ENCODE measurements around the gene CRMP1. TPM values are rescaled to one million over a fixed set of nuclear protein-coding genes. Genes with fewer than 3 reads are reported as not detected.
A peak's percentile ranks its signal among the peaks of the same experiment; 100 is the strongest.

CRMP1 gene
- total RNA-seq, 1 experiment from 2014 or later, result not detected

GRCh38 chr4:5787311-5787710 lies 105.6 kb downstream of the CRMP1 start:
- Mint-ChIP-seq H3K9me3 (ENCODE audit: unreplicated experiment) (no peaks in the 10 kb centered on the region), H3K27me3 (ENCODE audit: insufficient read depth, unreplicated experiment) (no peaks in the 10 kb centered on the region), H3K27ac (ENCODE audit: low read depth, unreplicated experiment) (no peak overlapping the region), H3K4me3 (ENCODE audit: unreplicated experiment) (no peak overlapping the region), H3K36me3 (ENCODE audit: insufficient read depth, unreplicated experiment) (peaks cover 74% of the 10 kb centered on the region), H3K4me1 (ENCODE audit: insufficient read depth, unreplicated experiment) (peaks cover 9% of the 10 kb centered on the region)
- ChIA-PET POLR2A (interaction anchor here (0.7 kb wide), 1 partner anchor 162 kb away, joined by 3 read pairs; no protein-coding TSS in a partner anchor), CTCF (interaction anchor here (0.5 to 1.1 kb wide), 3 partner anchors 121 to 772 kb away, joined by 3 to 4 read pairs (median 3); no protein-coding TSS in a partner anchor)
- TF ChIP-seq, protein P1, sequence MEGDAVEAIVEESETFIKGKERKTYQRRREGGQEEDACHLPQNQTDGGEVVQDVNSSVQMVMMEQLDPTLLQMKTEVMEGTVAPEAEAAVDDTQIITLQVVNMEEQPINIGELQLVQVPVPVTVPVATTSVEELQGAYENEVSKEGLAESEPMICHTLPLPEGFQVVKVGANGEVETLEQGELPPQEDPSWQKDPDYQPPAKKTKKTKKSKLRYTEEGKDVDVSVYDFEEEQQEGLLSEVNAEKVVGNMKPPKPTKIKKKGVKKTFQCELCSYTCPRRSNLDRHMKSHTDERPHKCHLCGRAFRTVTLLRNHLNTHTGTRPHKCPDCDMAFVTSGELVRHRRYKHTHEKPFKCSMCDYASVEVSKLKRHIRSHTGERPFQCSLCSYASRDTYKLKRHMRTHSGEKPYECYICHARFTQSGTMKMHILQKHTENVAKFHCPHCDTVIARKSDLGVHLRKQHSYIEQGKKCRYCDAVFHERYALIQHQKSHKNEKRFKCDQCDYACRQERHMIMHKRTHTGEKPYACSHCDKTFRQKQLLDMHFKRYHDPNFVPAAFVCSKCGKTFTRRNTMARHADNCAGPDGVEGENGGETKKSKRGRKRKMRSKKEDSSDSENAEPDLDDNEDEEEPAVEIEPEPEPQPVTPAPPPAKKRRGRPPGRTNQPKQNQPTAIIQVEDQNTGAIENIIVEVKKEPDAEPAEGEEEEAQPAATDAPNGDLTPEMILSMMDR (IDR thresholded peaks at IDR 0.05; ENCODE audit: unreplicated experiment), result no peak
- no peak for DNase-seq (ENCODE audit: unreplicated experiment)
- no TSS peak for BruUV-seq (replicated peaks)
- intact Hi-C loops (cut with micrococcal nuclease), result loop anchor here (2.0 kb wide), 1 partner anchor 29 kb away; no protein-coding TSS in a partner anchor

DNA sequence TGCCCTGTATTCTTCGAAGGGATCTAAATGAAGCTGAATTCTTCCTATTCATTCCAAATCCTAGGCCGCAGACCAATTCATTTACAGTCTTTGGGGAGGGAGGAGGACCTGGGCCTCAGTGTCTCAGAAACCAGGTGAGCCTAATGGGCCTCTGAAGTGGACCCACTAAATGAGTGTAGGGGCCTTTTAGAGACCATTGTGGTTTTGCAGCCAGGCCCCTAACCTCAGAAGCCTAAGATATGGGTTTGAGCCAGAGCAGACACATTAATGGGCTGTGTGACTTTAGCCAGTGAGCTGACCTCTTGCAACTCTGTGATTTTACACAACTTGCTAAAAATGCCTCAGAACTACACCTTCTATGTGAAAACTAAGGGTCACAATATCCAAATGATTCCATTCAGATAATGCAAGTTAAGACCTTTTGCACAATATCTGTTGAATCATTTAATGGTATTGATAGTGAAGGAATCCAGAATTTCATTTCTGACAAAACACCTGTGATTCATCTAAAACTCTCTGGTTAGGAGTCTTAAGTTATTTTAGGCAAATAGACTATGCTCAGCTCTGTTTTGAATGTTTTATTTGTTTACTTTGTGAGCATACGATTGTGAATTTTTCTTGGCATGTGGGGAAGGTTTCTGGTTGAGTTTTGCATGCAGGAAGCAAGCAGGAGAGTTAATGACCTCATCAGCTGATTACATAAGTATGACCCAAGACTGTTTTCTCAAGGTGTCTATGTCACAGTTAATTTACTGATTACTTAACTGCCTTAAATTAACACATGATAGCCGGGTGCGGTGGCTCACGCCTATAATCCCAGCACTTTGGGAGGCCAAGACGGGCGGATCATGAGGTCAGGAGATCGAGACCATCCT lies 106.8 kb downstream of the CRMP1 start:
- ChIA-PET CTCF (interaction anchor here (0.8 to 1.2 kb wide), 3 partner anchors 12 to 771 kb away, joined by 3 read pairs; no protein-coding TSS in a partner anchor), POLR2A (interaction anchor here (1.0 to 1.7 kb wide), 4 partner anchors 13 to 75 kb away, joined by 3 to 8 read pairs (median 4); partner anchors contain the start of gene EVC)
- TF ChIP-seq, protein P1 (IDR thresholded peaks at IDR 0.05; ENCODE audit: unreplicated experiment), result no peak
- no peaks in the 10 kb centered on the region for H3K27me3 Mint-ChIP-seq (ENCODE audit: insufficient read depth, unreplicated experiment)
- intact Hi-C loops (cut with micrococcal nuclease), result loop anchor here (2.0 kb wide), 1 partner anchor 27 kb away; no protein-coding TSS in a partner anchor
- peak overlapping the region; percentile 58 for H3K27ac Mint-ChIP-seq (ENCODE audit: low read depth, unreplicated experiment)
- no TSS peak for BruUV-seq (replicated peaks)
- peak; percentile 69 for DNase-seq (ENCODE audit: unreplicated experiment)
- no peak overlapping the region for H3K4me3 Mint-ChIP-seq (ENCODE audit: unreplicated experiment)
- peaks cover 9% of the 10 kb centered on the region for H3K4me1 Mint-ChIP-seq (ENCODE audit: insufficient read depth, unreplicated experiment)
- H3K9me3 Mint-ChIP-seq (ENCODE audit: unreplicated experiment), result no peaks in the 10 kb centered on the region
- peaks cover 78% of the 10 kb centered on the region for H3K36me3 Mint-ChIP-seq (ENCODE audit: insufficient read depth, unreplicated experiment)

DNA sequence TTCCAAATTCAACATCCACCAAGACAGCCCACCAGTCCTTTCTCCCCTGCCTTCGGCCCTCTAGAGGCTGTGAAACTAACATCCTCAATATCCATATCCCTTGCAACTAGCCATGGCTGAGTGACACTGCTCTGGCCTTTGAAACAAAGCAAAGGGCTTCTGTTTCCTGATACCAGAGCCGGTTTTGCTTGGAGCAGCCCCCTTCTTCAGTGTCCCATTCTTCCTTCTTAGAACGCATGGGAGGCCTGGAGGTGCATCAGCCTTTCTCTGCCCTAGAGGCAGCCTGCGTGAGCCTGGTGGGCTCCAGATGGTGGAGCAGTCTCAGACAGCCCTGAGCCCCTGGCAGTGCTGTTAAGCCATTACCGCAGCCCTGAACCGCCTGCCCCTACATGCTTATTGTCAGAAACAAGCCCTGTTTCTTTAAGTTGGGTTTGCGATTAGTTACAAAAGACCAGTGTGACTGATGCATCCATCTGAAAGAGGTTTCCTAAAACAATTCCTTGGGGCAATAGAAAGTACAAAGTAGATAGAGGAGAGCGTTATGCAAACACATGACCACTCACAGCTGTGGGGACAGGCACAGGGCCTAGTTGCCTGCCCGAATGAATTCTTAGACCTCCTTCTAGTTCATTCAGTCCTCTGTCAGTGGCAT lies 107.8 kb downstream of the CRMP1 start:
- CTCF ChIA-PET, result interaction anchor here (1.0 to 1.2 kb wide), 2 partner anchors 11 to 385 kb away, joined by 3 read pairs; no protein-coding TSS in a partner anchor
- H3K36me3 Mint-ChIP-seq (ENCODE audit: insufficient read depth, unreplicated experiment), result peaks cover 70% of the 10 kb centered on the region
- no TSS peak for BruUV-seq (replicated peaks)
- H3K4me1 Mint-ChIP-seq (ENCODE audit: insufficient read depth, unreplicated experiment), result peaks cover 9% of the 10 kb centered on the region
- no peaks in the 10 kb centered on the region for H3K9me3 Mint-ChIP-seq (ENCODE audit: unreplicated experiment)
- no peak overlapping the region for H3K4me3 Mint-ChIP-seq (ENCODE audit: unreplicated experiment)
- H3K27me3 Mint-ChIP-seq (ENCODE audit: insufficient read depth, unreplicated experiment), result no peaks in the 10 kb centered on the region
- H3K27ac Mint-ChIP-seq (ENCODE audit: low read depth, unreplicated experiment), result no peak overlapping the region
- POLR2A ChIA-PET, result interaction anchor here (1.7 kb wide), 1 partner anchor 12 kb away, joined by 8 read pairs; no protein-coding TSS in a partner anchor
- intact Hi-C loops (cut with micrococcal nuclease), result no loop called here
- TF ChIP-seq, protein P1 (IDR thresholded peaks at IDR 0.05; ENCODE audit: unreplicated experiment), result no peak
- no peak for DNase-seq (ENCODE audit: unreplicated experiment)

DNA sequence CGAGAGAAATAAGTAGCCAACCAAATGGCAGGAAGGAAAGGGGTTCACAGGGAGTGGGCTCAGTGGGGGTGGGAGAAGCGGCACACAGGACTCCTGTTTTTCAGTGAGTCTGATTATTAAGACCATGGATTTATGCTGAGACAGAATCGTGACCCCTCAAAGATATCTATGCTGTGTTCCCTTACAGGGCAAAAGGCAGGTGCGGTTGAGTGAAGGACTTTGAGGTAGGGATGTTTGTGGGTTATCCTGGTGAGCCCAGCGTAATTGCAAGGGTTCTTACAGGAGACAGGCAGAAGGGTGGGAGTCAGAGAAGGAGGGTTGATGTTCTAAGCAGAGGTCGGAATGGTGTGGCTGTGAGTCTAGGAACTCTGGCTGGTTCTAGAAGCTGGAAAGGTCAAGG lies 108.9 kb downstream of the CRMP1 start:
- no peaks in the 10 kb centered on the region for H3K27me3 Mint-ChIP-seq (ENCODE audit: insufficient read depth, unreplicated experiment)
- POLR2A ChIA-PET, result no interaction called here
- CTCF ChIA-PET, result interaction anchor here (1.0 to 1.2 kb wide), 2 partner anchors 9 to 384 kb away, joined by 3 read pairs; no protein-coding TSS in a partner anchor
- DNase-seq (ENCODE audit: unreplicated experiment), result no peak
- TF ChIP-seq, protein P1 (IDR thresholded peaks at IDR 0.05; ENCODE audit: unreplicated experiment), result no peak
- intact Hi-C loops (cut with micrococcal nuclease), result no loop called here
- H3K4me3 Mint-ChIP-seq (ENCODE audit: unreplicated experiment), result no peak overlapping the region
- peaks cover 9% of the 10 kb centered on the region for H3K4me1 Mint-ChIP-seq (ENCODE audit: insufficient read depth, unreplicated experiment)
- no peaks in the 10 kb centered on the region for H3K9me3 Mint-ChIP-seq (ENCODE audit: unreplicated experiment)
- peaks cover 65% of the 10 kb centered on the region for H3K36me3 Mint-ChIP-seq (ENCODE audit: insufficient read depth, unreplicated experiment)
- no peak overlapping the region for H3K27ac Mint-ChIP-seq (ENCODE audit: low read depth, unreplicated experiment)
- no TSS peak for BruUV-seq (replicated peaks)

Measured in MCF 10A (cell line).